ENCODE results near the gene PTHLH. TPM values are rescaled to one million over a fixed set of nuclear protein-coding genes. Genes with fewer than 3 reads are reported as not detected.

The PTHLH gene
- 1 to 10 TPM in 3 of 4 donors, not detected in 1; 1.6 to 8.4 (median 2.5) TPM for total RNA-seq

DNA sequence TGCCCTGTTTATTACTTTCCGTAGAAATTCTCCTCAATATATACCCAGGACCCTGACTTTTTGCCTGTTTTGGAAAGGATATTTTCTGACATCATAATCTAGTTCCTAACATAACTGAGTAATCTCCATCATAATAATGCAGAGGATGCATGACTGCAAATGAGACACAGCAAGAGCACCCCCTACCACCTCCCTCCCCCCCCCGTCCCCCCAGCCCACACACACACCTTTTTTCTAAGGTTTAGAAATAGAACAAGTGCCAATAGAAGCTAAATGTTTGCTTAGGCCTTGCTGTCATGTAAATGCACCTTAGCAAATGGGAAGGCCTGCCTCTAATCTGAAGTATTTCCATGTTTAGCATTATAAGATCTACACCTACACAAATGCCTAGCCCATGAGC is at the start of gene PTHLH:
Gene PTHLH, minus strand, starts transcription at position 13 of the 400 bp plus-strand sequence. CDS start 3,239 bp downstream, outside the sequence.
- DNase-seq (ENCODE audit: low spot score) (no peak), ATAC-seq (ENCODE audit: low FRiP score) (no peak)
- TF ChIP-seq, protein P1, sequence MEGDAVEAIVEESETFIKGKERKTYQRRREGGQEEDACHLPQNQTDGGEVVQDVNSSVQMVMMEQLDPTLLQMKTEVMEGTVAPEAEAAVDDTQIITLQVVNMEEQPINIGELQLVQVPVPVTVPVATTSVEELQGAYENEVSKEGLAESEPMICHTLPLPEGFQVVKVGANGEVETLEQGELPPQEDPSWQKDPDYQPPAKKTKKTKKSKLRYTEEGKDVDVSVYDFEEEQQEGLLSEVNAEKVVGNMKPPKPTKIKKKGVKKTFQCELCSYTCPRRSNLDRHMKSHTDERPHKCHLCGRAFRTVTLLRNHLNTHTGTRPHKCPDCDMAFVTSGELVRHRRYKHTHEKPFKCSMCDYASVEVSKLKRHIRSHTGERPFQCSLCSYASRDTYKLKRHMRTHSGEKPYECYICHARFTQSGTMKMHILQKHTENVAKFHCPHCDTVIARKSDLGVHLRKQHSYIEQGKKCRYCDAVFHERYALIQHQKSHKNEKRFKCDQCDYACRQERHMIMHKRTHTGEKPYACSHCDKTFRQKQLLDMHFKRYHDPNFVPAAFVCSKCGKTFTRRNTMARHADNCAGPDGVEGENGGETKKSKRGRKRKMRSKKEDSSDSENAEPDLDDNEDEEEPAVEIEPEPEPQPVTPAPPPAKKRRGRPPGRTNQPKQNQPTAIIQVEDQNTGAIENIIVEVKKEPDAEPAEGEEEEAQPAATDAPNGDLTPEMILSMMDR (IDR thresholded peaks at IDR 0.05) = no peak

DNA sequence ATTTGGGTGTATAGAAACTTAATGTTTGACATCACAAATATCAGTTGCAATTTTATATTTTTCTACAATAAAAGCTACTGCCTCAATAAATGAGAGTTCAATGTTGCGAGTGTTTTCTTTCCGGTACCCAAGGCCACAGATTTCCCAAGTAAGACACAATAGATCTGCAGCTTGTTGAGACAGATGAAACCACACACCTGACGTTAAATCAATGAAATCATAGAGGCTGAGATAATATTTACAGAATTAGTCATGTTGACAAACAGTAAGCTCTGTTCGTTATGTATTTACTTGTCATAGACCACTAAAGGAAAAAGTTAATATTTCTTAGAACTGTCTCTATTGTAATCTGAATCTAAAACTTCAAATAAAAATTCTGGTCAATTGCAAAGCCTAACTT is 49.2 kb upstream of the PTHLH start:
- DNase-seq (ENCODE audit: low spot score) (no peak), ATAC-seq (ENCODE audit: low FRiP score) (no peak)
- TF ChIP-seq, protein P1 (IDR thresholded peaks at IDR 0.05) = no peak

- no peak for ATAC-seq (ENCODE audit: low FRiP score)
- TF ChIP-seq, protein P1 (IDR thresholded peaks at IDR 0.05) = no peak
- DNase-seq (ENCODE audit: low spot score) = no peak
Observed at GRCh38 chr12:28017873-28018255, 45.3 kb upstream of the PTHLH start.

DNA sequence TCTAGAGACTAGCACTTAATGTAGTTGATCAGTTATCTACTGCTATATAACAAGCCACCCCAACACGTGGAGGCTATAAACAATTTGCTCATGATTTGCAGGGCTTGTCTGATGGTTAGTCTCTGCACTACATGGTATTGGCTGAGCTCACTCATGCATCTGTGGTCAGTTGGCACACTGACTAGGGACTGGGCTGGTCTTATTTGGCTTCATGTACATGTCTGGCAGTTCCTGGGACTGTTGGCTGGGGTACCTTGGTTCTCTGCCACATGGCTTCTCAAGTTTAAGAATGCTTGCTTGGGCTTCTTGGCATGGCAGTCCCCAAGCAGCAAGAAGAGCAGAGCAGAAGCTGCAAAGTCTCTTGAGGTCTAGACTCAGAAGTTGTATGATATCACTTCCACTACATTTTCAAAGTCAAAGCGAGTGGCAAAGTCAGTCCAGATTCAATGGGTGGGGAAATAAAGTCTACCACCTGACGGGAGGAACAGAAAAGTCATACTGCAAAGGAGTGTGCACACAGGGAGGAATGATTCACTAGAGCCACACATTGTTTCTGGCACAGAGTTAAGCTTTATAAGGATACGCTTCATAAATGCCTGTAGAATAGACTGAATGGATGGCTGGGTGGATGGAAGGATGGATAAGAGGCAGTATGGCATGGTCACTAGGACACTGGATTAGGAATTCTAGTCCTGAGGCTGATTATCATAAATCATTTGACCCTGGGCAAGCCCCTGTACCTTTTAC is 44.8 kb upstream of the PTHLH start:
- no peak for ATAC-seq (ENCODE audit: low FRiP score)
- TF ChIP-seq, protein P1 (IDR thresholded peaks at IDR 0.05) = no peak

GRCh38 chr12:28015165-28015564 is 42.6 kb upstream of the PTHLH start:
- TF ChIP-seq, protein P1 (IDR thresholded peaks at IDR 0.05) = no peak
- DNase-seq (ENCODE audit: low spot score) (no peak), ATAC-seq (ENCODE audit: low FRiP score) (no peak)

More for the DNA sequence above, 44.8 kb upstream of the PTHLH start:
- DNase-seq (ENCODE audit: low spot score) = no peak

DNA sequence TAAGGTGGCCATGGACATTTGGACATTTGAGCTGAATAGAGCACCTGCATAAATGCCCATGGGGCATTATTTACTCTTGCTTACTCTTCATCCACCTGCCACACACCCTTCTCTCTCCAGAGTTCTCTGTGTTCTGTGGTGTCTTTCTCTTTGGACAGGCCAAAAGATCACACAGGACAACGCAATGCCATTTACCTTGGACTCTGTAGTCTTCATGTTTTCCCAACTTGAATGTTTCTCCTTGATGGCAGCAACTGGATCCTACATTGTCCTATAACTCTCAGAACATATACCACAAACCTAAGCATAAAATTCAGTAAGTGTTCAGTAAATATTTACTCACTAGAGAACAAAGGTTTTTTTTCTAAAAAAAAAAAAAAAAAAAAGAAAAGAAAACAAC is 41.7 kb upstream of the PTHLH start:
- DNase-seq (ENCODE audit: low spot score) = no peak
- ATAC-seq (ENCODE audit: low FRiP score) = no peak
- TF ChIP-seq, protein P1 (IDR thresholded peaks at IDR 0.05) = no peak

GRCh38 chr12:28012333-28012918 is 39.9 kb upstream of the PTHLH start:
- ATAC-seq (ENCODE audit: low FRiP score) (no peak), DNase-seq (ENCODE audit: low spot score) (no peak)
- TF ChIP-seq, protein P1 (IDR thresholded peaks at IDR 0.05) = no peak

Measured in omental fat pad (tissue), 4 donors.